Astrocyte (in vitro differentiated cells and primary cell): ENCODE results near the gene PIGZ. TPM values are rescaled to one million over a fixed set of nuclear protein-coding genes. Genes with fewer than 3 reads are reported as not detected.

Source experiments
- DNase-seq: peaks from one replicate; pipeline ENCODE4 v3.0.0-alpha.2; 2010; ENCODE audit warnings: low read depth
- FAIRE-seq: peaks from 2 replicates; lab custom pipeline; 2011; peaks lifted over from hg19 to GRCh38; lab: Jason Lieb, UNC
- H2AFZ ChIP-seq: 2 replicates; pipeline ENCODE4 v1.6.0; 2012; ENCODE audit warnings: low read depth, low read length, inconsistent platforms
- H3K27ac ChIP-seq: 2 replicates; pipeline ENCODE4 v1.5.1; 2011; ENCODE audit warnings: low read depth, low read length, inconsistent platforms
- H3K27me3 ChIP-seq: 2 replicates; pipeline ENCODE4 v1.6.0; 2011; ENCODE audit warnings: low read length, inconsistent platforms; ENCODE audit not compliant: insufficient read depth
- H3K36me3 ChIP-seq: 2 replicates; pipeline ENCODE4 v1.5.1; 2011; ENCODE audit warnings: low read length, inconsistent platforms; ENCODE audit not compliant: insufficient read depth
- H3K4me1 ChIP-seq: 2 replicates; pipeline ENCODE4 v1.5.1; 2011; ENCODE audit warnings: low read length, inconsistent platforms; ENCODE audit not compliant: insufficient read depth
- H3K4me2 ChIP-seq: 2 replicates; pipeline ENCODE4 v1.6.0; 2012; ENCODE audit warnings: low read length, inconsistent platforms
- H3K4me3 ChIP-seq: 2 replicates; pipeline ENCODE4 v1.5.1; 2011; ENCODE audit warnings: low read depth, mild to moderate bottlenecking, low read length, inconsistent platforms; ENCODE audit not compliant: insufficient read depth
- H3K79me2 ChIP-seq: 2 replicates; pipeline ENCODE4 v1.6.0; 2012; ENCODE audit warnings: mild to moderate bottlenecking, low read length, inconsistent platforms; ENCODE audit not compliant: insufficient read depth
- H3K9ac ChIP-seq: 2 replicates; pipeline ENCODE4 v1.6.0; 2012; ENCODE audit warnings: mild to moderate bottlenecking, low read length, inconsistent platforms
- H3K9me3 ChIP-seq: 2 replicates; pipeline ENCODE4 v1.5.1; 2012; ENCODE audit warnings: low read depth, mild to moderate bottlenecking, low read length, inconsistent platforms; ENCODE audit not compliant: insufficient read depth
- H4K20me1 ChIP-seq: 2 replicates; pipeline ENCODE4 v1.6.0; 2012; ENCODE audit warnings: low read length, inconsistent platforms; ENCODE audit not compliant: insufficient read depth
- H3K27ac Mint-ChIP-seq: one replicate; pipeline ENCODE4 v1.8.0; 2021; ENCODE audit warnings: mild to moderate bottlenecking, mixed read lengths; ENCODE audit not compliant: unreplicated experiment
- H3K27me3 Mint-ChIP-seq: one replicate; pipeline ENCODE4 v1.8.0; 2021; ENCODE audit warnings: low read depth, mixed read lengths; ENCODE audit not compliant: unreplicated experiment
- H3K36me3 Mint-ChIP-seq: one replicate; pipeline ENCODE4 v1.8.0; 2021; ENCODE audit warnings: low read depth, mixed read lengths; ENCODE audit not compliant: unreplicated experiment
- H3K4me1 Mint-ChIP-seq: one replicate; pipeline ENCODE4 v1.8.0; 2021; ENCODE audit warnings: low read depth, mixed read lengths; ENCODE audit not compliant: unreplicated experiment
- H3K4me3 Mint-ChIP-seq: one replicate; pipeline ENCODE4 v1.8.0; 2021; ENCODE audit warnings: mild to moderate bottlenecking, moderate library complexity, mixed read lengths; ENCODE audit not compliant: unreplicated experiment
- H3K9me3 Mint-ChIP-seq: one replicate; pipeline ENCODE4 v1.8.0; 2021; ENCODE audit warnings: mild to moderate bottlenecking, mixed read lengths; ENCODE audit not compliant: unreplicated experiment
- EZH2 ChIP-seq: IDR thresholded peaks from 2 replicates; pipeline ENCODE4 v1.6.1; 2012; ENCODE audit warnings: mild to moderate bottlenecking, low read length, inconsistent platforms; ENCODE audit not compliant: insufficient read depth
- total RNA-seq: library from RNA; stranded (reverse); gene quantifications from 2 replicates; pipeline ENCODE4 v1.2.1, GENCODE V29; 2021
- TF ChIP-seq, protein P1 (sequence below): IDR thresholded peaks from 2 replicates; pipeline ENCODE4 v1.5.1; 2011; ENCODE audit warnings: low read depth, mild to moderate bottlenecking, inconsistent platforms, low read length, moderate library complexity; ENCODE audit not compliant: insufficient read depth

The PIGZ gene
- total RNA-seq, 1 donor from 2014 or later: 0.54 TPM

DNA sequence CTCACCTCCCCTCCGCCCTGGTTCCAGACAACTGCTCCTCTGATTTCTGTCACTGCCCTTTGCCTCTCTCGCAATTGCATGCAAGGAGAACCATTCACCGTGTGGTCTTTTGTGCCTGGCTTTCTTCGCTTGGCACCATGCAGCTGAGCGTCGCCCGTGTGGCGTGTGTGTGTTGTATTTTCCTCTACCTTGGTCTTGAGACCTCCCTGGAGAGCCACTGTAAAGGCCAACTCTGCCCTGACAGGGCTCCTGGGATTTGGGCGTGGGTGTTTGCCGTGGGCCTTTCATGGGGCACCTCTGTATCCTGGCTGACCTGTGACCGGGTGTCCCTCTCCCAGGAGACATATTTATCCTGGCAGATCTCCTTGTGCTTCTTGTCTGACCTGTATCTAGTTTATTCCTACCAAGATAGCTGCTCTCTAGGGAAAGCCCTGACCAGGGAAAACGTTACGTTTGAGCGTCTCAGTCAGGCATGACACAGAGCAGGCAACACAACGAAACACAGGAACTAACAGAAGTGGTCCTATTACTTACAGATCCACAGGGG lies 2.0 kb upstream of the PIGZ start:
- TF ChIP-seq, protein P1, sequence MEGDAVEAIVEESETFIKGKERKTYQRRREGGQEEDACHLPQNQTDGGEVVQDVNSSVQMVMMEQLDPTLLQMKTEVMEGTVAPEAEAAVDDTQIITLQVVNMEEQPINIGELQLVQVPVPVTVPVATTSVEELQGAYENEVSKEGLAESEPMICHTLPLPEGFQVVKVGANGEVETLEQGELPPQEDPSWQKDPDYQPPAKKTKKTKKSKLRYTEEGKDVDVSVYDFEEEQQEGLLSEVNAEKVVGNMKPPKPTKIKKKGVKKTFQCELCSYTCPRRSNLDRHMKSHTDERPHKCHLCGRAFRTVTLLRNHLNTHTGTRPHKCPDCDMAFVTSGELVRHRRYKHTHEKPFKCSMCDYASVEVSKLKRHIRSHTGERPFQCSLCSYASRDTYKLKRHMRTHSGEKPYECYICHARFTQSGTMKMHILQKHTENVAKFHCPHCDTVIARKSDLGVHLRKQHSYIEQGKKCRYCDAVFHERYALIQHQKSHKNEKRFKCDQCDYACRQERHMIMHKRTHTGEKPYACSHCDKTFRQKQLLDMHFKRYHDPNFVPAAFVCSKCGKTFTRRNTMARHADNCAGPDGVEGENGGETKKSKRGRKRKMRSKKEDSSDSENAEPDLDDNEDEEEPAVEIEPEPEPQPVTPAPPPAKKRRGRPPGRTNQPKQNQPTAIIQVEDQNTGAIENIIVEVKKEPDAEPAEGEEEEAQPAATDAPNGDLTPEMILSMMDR: no peak
- no peak for TF ChIP-seq EZH2
- H3K9ac ChIP-seq: no peak overlapping the region
- Mint-ChIP-seq H3K27me3 (peaks cover 48% of the 10 kb centered on the region), H3K27ac (peak overlapping the region; percentile 72), H3K36me3 (peaks cover 5% of the 10 kb centered on the region), H3K4me3 (peak overlapping the region; percentile 77), H3K9me3 (no peaks in the 10 kb centered on the region), H3K4me1 (no peaks in the 10 kb centered on the region)
- no peak overlapping the region for H3K4me3 ChIP-seq
- DNase-seq (no peak), FAIRE-seq (no peak)
- no peaks in the 10 kb centered on the region for H3K79me2 ChIP-seq
- no peaks in the 10 kb centered on the region for H4K20me1 ChIP-seq
- H2AFZ ChIP-seq: no peak overlapping the region
- no peak overlapping the region for H3K4me2 ChIP-seq
- H3K27me3 ChIP-seq: peaks cover 27% of the 10 kb centered on the region
- peaks cover 4% of the 10 kb centered on the region for H3K9me3 ChIP-seq
- peaks cover 9% of the 10 kb centered on the region for H3K4me1 ChIP-seq
- H3K27ac ChIP-seq: no peak overlapping the region
- H3K36me3 ChIP-seq: no peaks in the 10 kb centered on the region

DNA sequence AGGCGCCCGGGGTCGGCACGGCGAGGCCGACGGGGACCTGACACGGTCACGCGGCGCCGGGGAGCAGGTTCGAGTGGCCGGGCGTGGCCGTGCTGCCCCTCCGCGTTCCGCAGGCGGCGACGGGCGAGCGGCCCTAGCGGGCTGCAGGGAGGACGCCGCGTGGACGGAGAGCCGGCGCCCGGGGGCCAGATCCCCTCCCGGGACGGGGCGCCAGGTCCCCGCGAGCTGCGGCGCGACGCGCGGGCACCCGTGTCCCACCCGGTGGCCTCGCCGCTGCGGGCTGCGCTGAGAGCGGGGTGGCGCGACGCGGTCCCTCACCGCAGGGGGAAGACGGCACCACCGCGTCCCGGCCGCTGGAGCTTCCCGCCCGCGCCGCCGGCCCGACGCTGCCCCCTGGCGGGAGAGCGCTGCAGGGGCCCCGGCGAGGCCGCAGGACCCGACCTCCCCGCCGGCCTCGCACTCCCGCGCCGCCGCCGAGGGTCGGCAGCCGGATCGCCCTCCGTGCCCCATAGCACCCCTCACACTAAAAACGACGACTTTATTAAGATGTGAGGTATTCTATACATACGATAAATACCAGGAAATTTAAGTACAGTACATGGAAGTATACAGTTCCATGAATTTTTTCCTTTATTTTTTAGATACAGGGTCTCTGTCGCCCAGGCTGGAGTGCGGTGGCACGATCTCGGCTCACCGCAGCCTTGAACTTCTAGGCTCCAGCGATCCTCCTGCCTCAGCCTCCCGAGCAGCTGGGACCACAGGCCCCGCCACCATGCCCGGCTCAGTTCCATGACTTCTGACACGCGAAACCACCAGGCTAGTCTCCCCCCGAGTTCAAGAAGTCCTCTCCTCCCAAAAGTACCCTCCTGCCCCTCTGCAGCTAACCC lies 1.3 kb upstream of the PIGZ start:
- Histone ChIP-seq H3K4me1 (peaks cover 9% of the 10 kb centered on the region), H3K27me3 (peaks cover 31% of the 10 kb centered on the region), H3K79me2 (no peaks in the 10 kb centered on the region), H3K4me2 (peak overlapping the region; percentile 83), H4K20me1 (no peaks in the 10 kb centered on the region), H3K4me3 (peak overlapping the region; percentile 58), H3K9ac (peak overlapping the region; percentile 52), H2AFZ (peak overlapping the region; percentile 85), H3K9me3 (peaks cover 4% of the 10 kb centered on the region), H3K36me3 (no peaks in the 10 kb centered on the region), H3K27ac (no peak overlapping the region)
- Mint-ChIP-seq H3K27me3 (peaks cover 50% of the 10 kb centered on the region), H3K4me1 (no peaks in the 10 kb centered on the region), H3K9me3 (no peaks in the 10 kb centered on the region), H3K27ac (peak overlapping the region; percentile 72), H3K4me3 (peak overlapping the region; percentile 77), H3K36me3 (peaks cover 6% of the 10 kb centered on the region)
- DNase-seq: no peak
- no peak for FAIRE-seq
- TF ChIP-seq, protein P1: peak; percentile 28
- TF ChIP-seq EZH2: no peak
